Measurements from ENCODE around the gene UBAC2. TPM values are rescaled to one million over a fixed set of nuclear protein-coding genes. Genes with fewer than 3 reads are reported as not detected.

UBAC2 gene, protein sequence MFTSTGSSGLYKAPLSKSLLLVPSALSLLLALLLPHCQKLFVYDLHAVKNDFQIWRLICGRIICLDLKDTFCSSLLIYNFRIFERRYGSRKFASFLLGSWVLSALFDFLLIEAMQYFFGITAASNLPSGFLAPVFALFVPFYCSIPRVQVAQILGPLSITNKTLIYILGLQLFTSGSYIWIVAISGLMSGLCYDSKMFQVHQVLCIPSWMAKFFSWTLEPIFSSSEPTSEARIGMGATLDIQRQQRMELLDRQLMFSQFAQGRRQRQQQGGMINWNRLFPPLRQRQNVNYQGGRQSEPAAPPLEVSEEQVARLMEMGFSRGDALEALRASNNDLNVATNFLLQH
- total RNA-seq, result 10 to 100 TPM; 43.5 to 59.6 (median 52.0) TPM

DNA sequence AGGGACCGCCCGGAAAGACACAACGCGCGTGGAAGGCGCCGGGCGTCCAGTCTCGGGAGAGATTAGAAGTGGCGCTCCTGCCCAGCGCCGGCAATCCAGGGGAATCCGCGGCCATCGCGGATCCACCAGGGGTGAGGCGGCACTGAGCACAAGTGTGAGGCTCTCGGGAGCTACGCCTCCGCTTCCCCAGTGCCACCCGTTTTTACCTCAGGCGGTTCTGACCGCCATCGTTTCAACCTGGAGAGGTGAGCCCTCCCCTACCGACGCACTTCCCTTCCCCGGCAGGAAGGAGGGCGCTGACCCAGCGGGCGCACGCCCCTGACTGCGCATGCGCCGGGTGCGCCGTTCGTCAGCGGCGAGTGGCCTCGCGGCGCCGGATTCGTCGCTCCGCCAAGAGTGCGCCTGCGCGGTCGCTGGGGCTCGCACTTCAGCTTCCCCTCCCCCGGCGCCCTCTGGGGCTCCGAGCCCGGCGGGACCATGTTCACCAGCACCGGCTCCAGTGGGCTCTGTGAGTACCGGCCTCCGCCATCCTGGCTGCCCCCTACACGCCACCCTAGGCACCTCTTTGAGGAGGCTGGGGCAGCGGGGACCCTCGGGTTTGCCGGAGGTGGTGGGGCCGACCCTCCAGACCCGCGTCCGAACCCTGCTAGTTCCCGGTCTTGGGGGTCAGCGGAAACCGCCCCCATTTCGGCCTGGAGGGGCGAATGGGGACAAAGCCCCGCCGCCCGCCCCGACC is at the start of gene UBAC2:
UBAC2 (plus strand) TSS at position 423 of the 736 bp plus-strand sequence; CDS start at position 478, 55 bp downstream.
- peak; percentile 78 to 84 for DNase-seq (ENCODE audit: low spot score in 2 of 2)
- Histone ChIP-seq H3K27me3 (no peaks in the 10 kb centered on the region), H3K27ac (peak within 1 kb of the TSS; percentile 89 to 99 (median 96)), H3K36me3 (peaks cover 0 to 10% (median 0%) of the 10 kb centered on the region in 3 donors), H3K4me1 (peaks cover 0 to 24% (median 15%) of the 10 kb centered on the region in 4 donors), H3K9me3 (no peaks in the 10 kb centered on the region), H3K4me3 (peak within 1 kb of the TSS; percentile 66 to 94 (median 74))
- WGBS, 2 donors, result 0 to 1% methylated on average over 7 to 52 of the region's 76 CpGs
- TF ChIP-seq POLR2A (IDR thresholded peaks at IDR 0.05) (peak; percentile 97), EP300 (IDR thresholded peaks at IDR 0.05) (peak; percentile 77 to 99)
- TF ChIP-seq, protein P1, sequence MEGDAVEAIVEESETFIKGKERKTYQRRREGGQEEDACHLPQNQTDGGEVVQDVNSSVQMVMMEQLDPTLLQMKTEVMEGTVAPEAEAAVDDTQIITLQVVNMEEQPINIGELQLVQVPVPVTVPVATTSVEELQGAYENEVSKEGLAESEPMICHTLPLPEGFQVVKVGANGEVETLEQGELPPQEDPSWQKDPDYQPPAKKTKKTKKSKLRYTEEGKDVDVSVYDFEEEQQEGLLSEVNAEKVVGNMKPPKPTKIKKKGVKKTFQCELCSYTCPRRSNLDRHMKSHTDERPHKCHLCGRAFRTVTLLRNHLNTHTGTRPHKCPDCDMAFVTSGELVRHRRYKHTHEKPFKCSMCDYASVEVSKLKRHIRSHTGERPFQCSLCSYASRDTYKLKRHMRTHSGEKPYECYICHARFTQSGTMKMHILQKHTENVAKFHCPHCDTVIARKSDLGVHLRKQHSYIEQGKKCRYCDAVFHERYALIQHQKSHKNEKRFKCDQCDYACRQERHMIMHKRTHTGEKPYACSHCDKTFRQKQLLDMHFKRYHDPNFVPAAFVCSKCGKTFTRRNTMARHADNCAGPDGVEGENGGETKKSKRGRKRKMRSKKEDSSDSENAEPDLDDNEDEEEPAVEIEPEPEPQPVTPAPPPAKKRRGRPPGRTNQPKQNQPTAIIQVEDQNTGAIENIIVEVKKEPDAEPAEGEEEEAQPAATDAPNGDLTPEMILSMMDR (IDR thresholded peaks at IDR 0.05), result peak in 2 of 5 experiments; percentile 46 to 68

DNA sequence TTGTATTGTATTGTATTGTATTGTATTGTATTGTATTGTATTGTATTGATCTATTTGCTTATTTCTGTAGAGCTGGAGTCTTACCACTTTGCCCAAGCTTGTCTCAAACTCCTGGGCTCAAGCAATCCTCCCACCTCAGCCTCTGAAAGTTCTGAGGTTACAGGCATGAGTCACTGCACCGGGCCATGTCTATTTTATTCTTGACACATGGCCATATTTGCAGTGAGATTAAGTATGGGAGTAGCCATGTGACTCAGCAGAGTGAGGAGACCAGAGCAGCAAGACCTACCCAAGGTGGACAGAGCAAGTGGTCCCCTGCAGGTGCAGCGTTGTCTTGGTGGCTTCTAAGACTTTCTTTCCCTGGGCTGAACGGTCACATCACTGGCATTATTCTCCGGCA is 49.1 kb upstream of the UBAC2 start:
- H3K4me1 ChIP-seq, result no peaks in the 10 kb centered on the region
- H3K4me3 ChIP-seq, result no peak overlapping the region
- H3K27ac ChIP-seq, result no peak overlapping the region
- no peak for TF ChIP-seq POLR2A (IDR thresholded peaks at IDR 0.05)
- TF ChIP-seq, protein P1 (IDR thresholded peaks at IDR 0.05), result no peak
- H3K27me3 ChIP-seq, result no peaks in the 10 kb centered on the region
- no peaks in the 10 kb centered on the region for H3K36me3 ChIP-seq
- DNase-seq (ENCODE audit: low spot score in 2 of 2), result no peak
- no peaks in the 10 kb centered on the region for H3K9me3 ChIP-seq
- 85 to 89% methylated on average over 4 of the region's 4 CpGs for WGBS, 2 donors

DNA sequence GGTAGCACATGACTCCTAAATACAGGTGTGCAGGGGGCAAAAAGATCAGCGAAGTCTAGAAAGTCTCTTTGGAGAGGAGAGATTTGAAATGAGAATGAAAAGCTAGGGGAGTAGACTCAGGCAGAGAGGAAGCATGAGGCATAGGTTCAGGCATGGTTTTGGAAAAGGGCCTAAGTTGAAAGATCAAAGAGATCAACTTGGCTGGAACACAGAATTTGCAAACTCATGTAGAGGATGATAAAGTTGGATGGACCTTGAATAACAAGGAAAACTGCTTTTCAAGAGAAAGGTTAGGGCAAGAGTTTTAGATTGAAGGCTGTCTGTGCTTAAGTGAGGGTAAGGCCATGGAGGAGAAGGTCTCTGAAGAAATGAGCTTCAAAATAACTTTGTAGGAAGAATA is 47.4 kb upstream of the UBAC2 start:
- TF ChIP-seq, protein P1 (IDR thresholded peaks at IDR 0.05), result no peak
- TF ChIP-seq POLR2A (IDR thresholded peaks at IDR 0.05), result no peak
- TF ChIP-seq EP300 (IDR thresholded peaks at IDR 0.05), result no peak
- no peaks in the 10 kb centered on the region for H3K27me3 ChIP-seq
- no peak overlapping the region for H3K27ac ChIP-seq
- H3K9me3 ChIP-seq, result no peaks in the 10 kb centered on the region
- no peaks in the 10 kb centered on the region for H3K4me1 ChIP-seq
- H3K36me3 ChIP-seq, result no peaks in the 10 kb centered on the region
- no peak overlapping the region for H3K4me3 ChIP-seq
- no peak for DNase-seq (ENCODE audit: low spot score in 2 of 2)
- 89 to 90% methylated on average over 1 of the region's 1 CpG for WGBS, 2 donors

DNA sequence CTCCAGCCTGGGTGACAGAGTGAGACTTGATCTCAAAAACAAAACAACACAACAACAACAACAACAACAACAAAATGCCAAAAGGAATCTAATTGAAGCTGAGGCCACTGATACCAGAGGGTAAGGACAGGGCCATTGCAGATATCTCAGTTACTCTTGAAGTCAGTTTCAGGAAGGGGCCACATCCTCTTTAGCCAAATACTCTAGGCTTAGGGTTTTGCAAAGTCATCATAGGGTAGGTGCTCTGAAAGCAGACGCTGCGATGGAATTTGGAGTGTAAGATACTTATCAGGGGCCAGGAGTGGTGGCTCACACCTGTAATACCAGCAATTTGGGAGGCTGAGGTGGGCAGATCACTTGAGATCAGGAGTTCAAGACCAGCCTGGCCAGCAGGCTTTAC is 46.6 kb upstream of the UBAC2 start:
- TF ChIP-seq EP300 (IDR thresholded peaks at IDR 0.05) (no peak), POLR2A (IDR thresholded peaks at IDR 0.05) (no peak)
- TF ChIP-seq, protein P1 (IDR thresholded peaks at IDR 0.05), result no peak
- no peaks in the 10 kb centered on the region for H3K4me1 ChIP-seq

DNA sequence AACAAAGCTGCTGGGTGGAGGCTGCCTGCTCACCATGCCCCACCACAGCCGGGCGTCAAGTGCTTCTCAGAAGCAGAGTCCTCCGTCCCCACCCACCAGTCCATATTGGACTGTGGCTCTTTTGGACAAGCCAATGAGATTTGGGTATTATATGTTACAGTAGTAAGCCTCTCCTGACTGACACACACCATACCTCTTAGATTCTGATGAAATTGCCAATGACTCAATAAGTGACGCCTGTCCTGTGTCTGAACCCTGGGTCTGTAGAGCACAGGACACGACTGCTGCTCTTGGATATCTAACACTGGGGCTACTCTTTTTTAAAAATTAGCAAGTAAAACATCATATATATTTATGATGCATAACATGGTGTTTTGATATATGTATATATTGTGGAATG is 44.8 kb upstream of the UBAC2 start:
- H3K36me3 ChIP-seq, result no peaks in the 10 kb centered on the region
- DNase-seq (ENCODE audit: low spot score in 2 of 2), result no peak
- 90 to 91% methylated on average over 5 of the region's 5 CpGs for WGBS, 2 donors

More for the DNA sequence above, 46.6 kb upstream of the UBAC2 start:
- Histone ChIP-seq H3K27ac (no peak overlapping the region), H3K4me3 (no peak overlapping the region), H3K27me3 (peaks cover 0 to 3% of the 10 kb centered on the region in 2 donors), H3K36me3 (no peaks in the 10 kb centered on the region), H3K9me3 (no peaks in the 10 kb centered on the region)
- 88 to 92% methylated on average over 2 of the region's 2 CpGs for WGBS, 2 donors
- no peak for DNase-seq (ENCODE audit: low spot score in 2 of 2)

More for the DNA sequence above, 44.8 kb upstream of the UBAC2 start:
- Histone ChIP-seq H3K9me3 (no peaks in the 10 kb centered on the region), H3K4me1 (no peaks in the 10 kb centered on the region), H3K27ac (no peak overlapping the region), H3K4me3 (no peak overlapping the region), H3K27me3 (peaks cover 0 to 3% of the 10 kb centered on the region in 2 donors)
- TF ChIP-seq, protein P1 (IDR thresholded peaks at IDR 0.05), result no peak
- TF ChIP-seq EP300 (IDR thresholded peaks at IDR 0.05) (no peak), POLR2A (IDR thresholded peaks at IDR 0.05) (no peak)

All from tibial nerve (tissue), 4 donors.